Neural cell (in vitro differentiated cells): ENCODE results near the gene CFDP1. TPM values are rescaled to one million over a fixed set of nuclear protein-coding genes. Genes with fewer than 3 reads are reported as not detected.

Source experiments
- H2AFZ ChIP-seq: fragments of 200-600, 300-800 bp; sonication (generic), shearing (Covaris generic); 2 replicates; pipeline ENCODE4 v1.6.0; 2014; ENCODE audit warnings: low read depth, mild to moderate bottlenecking, antibody characterized with exemption, low read length, moderate library complexity
- H3F3A ChIP-seq: fragments of 200-600 bp; shearing (Covaris generic); 2 replicates; pipeline ENCODE4 v1.6.1; 2016; ENCODE audit warnings: mild to moderate bottlenecking, moderate library complexity, mixed read lengths, antibody characterized with exemption, low read length; ENCODE audit not compliant: insufficient read depth, poor library complexity, severe bottlenecking
- H3K27ac ChIP-seq: fragments of 200-600, 300-800 bp; sonication (generic), shearing (Covaris generic); 2 replicates; pipeline ENCODE4 v1.5.1; 2014; ENCODE audit warnings: mild to moderate bottlenecking, low read length, moderate library complexity
- H3K27me3 ChIP-seq: fragments of 300-800, 200-600 bp; sonication (generic), shearing (Covaris generic); 2 replicates; pipeline ENCODE4 v1.6.0; 2014; ENCODE audit warnings: mild to moderate bottlenecking, low read depth, low read length, moderate library complexity; ENCODE audit not compliant: insufficient read depth
- H3K36me3 ChIP-seq: fragments of 300-800, 200-600 bp; sonication (generic), shearing (Covaris generic); 2 replicates; pipeline ENCODE4 v1.5.1; 2014; ENCODE audit warnings: mild to moderate bottlenecking, antibody characterized with exemption, low read length, moderate library complexity; ENCODE audit not compliant: insufficient read depth
- H3K4me2 ChIP-seq: fragments of 300-800, 200-600 bp; sonication (generic), shearing (Covaris generic); 2 replicates; pipeline ENCODE4 v1.6.0; 2014; ENCODE audit warnings: mild to moderate bottlenecking, low read length
- H3K4me3 ChIP-seq: fragments of 300-800, 200-600 bp; sonication (generic), shearing (Covaris generic); 2 replicates; pipeline ENCODE4 v1.5.1; 2014; ENCODE audit warnings: mild to moderate bottlenecking, low read length, moderate library complexity
- H3K79me2 ChIP-seq: fragments of 200-600 bp; shearing (Covaris generic); replicated peaks from 2 replicates; pipeline ENCODE4 v1.6.0; 2014; ENCODE audit warnings: mild to moderate bottlenecking, low read length, moderate library complexity; ENCODE audit not compliant: insufficient read depth
- H3K9ac ChIP-seq: fragments of 300-800, 200-600 bp; sonication (generic), shearing (Covaris generic); 2 replicates; pipeline ENCODE4 v1.6.1; 2016; ENCODE audit warnings: mild to moderate bottlenecking, low read length, mixed read lengths
- H3K9me2 ChIP-seq: fragments of 200-600 bp; shearing (Covaris generic); 2 replicates; pipeline ENCODE4 v1.6.1; 2016; ENCODE audit warnings: mild to moderate bottlenecking, low read length, mixed read lengths; ENCODE audit not compliant: insufficient read depth
- H3K9me3 ChIP-seq: fragments of 200-600, 300-800 bp; sonication (generic), shearing (Covaris generic); 2 replicates; pipeline ENCODE4 v1.6.1; 2016; ENCODE audit warnings: mild to moderate bottlenecking, mixed run types, low read length, moderate library complexity, mixed read lengths
- H4K20me1 ChIP-seq: fragments of 200-600 bp; shearing (Covaris generic); 2 replicates; pipeline ENCODE4 v1.6.1; 2016; ENCODE audit warnings: mild to moderate bottlenecking, mixed run types; ENCODE audit not compliant: insufficient read depth
- CTCF ChIP-seq: fragments of 450-650 bp; IDR thresholded peaks from 2 replicates; pipeline ENCODE4 v1.5.1; 2014; ENCODE audit warnings: antibody characterized with exemption, mild to moderate bottlenecking, moderate library complexity; ENCODE audit not compliant: poor library complexity, severe bottlenecking
- EP300 ChIP-seq: fragments of 450-650 bp; conservative IDR thresholded peaks from 2 replicates; pipeline ENCODE4 v1.6.1; 2014; ENCODE audit warnings: antibody characterized with exemption, mild to moderate bottlenecking, moderate library complexity; ENCODE audit not compliant: poor library complexity, severe bottlenecking
- EZH2 ChIP-seq: fragments of 200-600, 300-800 bp; shearing (Covaris generic), sonication (generic); IDR thresholded peaks from 2 replicates; pipeline ENCODE4 v1.6.1; 2014; ENCODE audit warnings: antibody characterized with exemption, low read length, borderline replicate concordance, mild to moderate bottlenecking; ENCODE audit not compliant: insufficient read depth, poor library complexity, severe bottlenecking
- MXI1 ChIP-seq: fragments of 450-650 bp; conservative IDR thresholded peaks from 2 replicates; pipeline ENCODE4 v1.6.1; 2014; ENCODE audit warnings: antibody characterized with exemption, mild to moderate bottlenecking; ENCODE audit not compliant: poor library complexity, severe bottlenecking
- POLR2AphosphoS5 ChIP-seq: IDR thresholded peaks from 2 replicates; pipeline ENCODE4 v1.6.1; 2012
- RAD21 ChIP-seq: fragments of 450-650 bp; conservative IDR thresholded peaks from 2 replicates; pipeline ENCODE4 v1.6.1; 2014; ENCODE audit warnings: antibody characterized with exemption, mild to moderate bottlenecking, moderate library complexity
- SMC3 ChIP-seq: fragments of 450-650 bp; conservative IDR thresholded peaks from 2 replicates; pipeline ENCODE4 v1.6.1; 2014; ENCODE audit warnings: antibody characterized with exemption, mild to moderate bottlenecking, moderate library complexity; ENCODE audit not compliant: poor library complexity
- TAF1 ChIP-seq: IDR thresholded peaks from 2 replicates; pipeline ENCODE4 v1.6.1; 2012; ENCODE audit warnings: low read depth
- polyA plus RNA-seq: library from polyadenylated mRNA; depleted of rRNA; stranded (reverse); fragments of >200 nt; gene quantifications from 2 replicates; pipeline ENCODE4 v1.2.3, GENCODE V29; 2014
- TF ChIP-seq, protein P1 (sequence below): IDR thresholded peaks from 2 replicates; pipeline ENCODE4 v1.6.1; 2012; ENCODE audit warnings: borderline replicate concordance

Gene CFDP1
- polyA plus RNA-seq, 1 donor from 2014 or later: 201 TPM

DNA sequence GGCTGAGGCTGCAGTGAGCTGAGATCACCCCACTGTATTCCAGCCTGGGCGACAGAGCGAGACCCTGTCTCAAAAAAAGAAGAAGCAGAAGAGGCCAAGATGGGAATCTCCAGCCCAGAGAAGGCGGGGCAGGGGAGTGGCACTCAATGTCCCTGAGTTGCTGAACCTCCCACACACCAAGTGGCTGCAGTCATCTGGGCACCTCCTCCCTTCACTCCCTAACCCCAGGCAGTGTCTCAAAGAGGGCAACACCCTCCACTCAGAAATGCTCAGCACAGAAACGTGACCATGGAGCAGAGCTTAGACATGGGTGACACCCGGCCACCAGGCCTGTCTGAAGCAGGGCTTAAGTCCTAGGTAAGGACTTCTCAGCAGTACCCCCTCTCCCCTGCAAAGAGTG is 145.6 kb downstream of the CFDP1 start:
- no peaks in the 10 kb centered on the region for H4K20me1 ChIP-seq
- TF ChIP-seq RAD21: no peak
- TF ChIP-seq, protein P1, sequence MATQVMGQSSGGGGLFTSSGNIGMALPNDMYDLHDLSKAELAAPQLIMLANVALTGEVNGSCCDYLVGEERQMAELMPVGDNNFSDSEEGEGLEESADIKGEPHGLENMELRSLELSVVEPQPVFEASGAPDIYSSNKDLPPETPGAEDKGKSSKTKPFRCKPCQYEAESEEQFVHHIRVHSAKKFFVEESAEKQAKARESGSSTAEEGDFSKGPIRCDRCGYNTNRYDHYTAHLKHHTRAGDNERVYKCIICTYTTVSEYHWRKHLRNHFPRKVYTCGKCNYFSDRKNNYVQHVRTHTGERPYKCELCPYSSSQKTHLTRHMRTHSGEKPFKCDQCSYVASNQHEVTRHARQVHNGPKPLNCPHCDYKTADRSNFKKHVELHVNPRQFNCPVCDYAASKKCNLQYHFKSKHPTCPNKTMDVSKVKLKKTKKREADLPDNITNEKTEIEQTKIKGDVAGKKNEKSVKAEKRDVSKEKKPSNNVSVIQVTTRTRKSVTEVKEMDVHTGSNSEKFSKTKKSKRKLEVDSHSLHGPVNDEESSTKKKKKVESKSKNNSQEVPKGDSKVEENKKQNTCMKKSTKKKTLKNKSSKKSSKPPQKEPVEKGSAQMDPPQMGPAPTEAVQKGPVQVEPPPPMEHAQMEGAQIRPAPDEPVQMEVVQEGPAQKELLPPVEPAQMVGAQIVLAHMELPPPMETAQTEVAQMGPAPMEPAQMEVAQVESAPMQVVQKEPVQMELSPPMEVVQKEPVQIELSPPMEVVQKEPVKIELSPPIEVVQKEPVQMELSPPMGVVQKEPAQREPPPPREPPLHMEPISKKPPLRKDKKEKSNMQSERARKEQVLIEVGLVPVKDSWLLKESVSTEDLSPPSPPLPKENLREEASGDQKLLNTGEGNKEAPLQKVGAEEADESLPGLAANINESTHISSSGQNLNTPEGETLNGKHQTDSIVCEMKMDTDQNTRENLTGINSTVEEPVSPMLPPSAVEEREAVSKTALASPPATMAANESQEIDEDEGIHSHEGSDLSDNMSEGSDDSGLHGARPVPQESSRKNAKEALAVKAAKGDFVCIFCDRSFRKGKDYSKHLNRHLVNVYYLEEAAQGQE: no peak
- no peak for TF ChIP-seq POLR2AphosphoS5
- TF ChIP-seq SMC3: no peak
- no peak for TF ChIP-seq EP300
- no peak for TF ChIP-seq TAF1
- no peak for TF ChIP-seq MXI1
- no peak for TF ChIP-seq EZH2
- no peak for TF ChIP-seq CTCF
- H3K4me2 ChIP-seq: no peak overlapping the region
- H2AFZ ChIP-seq: no peak overlapping the region
- no peaks in the 10 kb centered on the region for H3K36me3 ChIP-seq
- no peak overlapping the region for H3K4me3 ChIP-seq
- H3F3A ChIP-seq: no peaks in the 10 kb centered on the region
- H3K9me3 ChIP-seq: no peaks in the 10 kb centered on the region
- H3K27me3 ChIP-seq: no peaks in the 10 kb centered on the region
- no peak overlapping the region for H3K9ac ChIP-seq
- no peak overlapping the region for H3K27ac ChIP-seq
- H3K9me2 ChIP-seq: no peaks in the 10 kb centered on the region
- no peaks in the 10 kb centered on the region for H3K79me2 ChIP-seq

- H3F3A ChIP-seq: no peaks in the 10 kb centered on the region
- H3K27me3 ChIP-seq: no peaks in the 10 kb centered on the region
- H4K20me1 ChIP-seq: no peaks in the 10 kb centered on the region
- no peaks in the 10 kb centered on the region for H3K36me3 ChIP-seq
- H3K4me3 ChIP-seq: no peak overlapping the region
- no peak overlapping the region for H3K27ac ChIP-seq
- no peaks in the 10 kb centered on the region for H3K79me2 ChIP-seq
- TF ChIP-seq TAF1: no peak
- TF ChIP-seq CTCF: no peak
- no peak for TF ChIP-seq EZH2
- H3K9me3 ChIP-seq: no peaks in the 10 kb centered on the region
- no peak overlapping the region for H2AFZ ChIP-seq
- H3K9ac ChIP-seq: no peak overlapping the region
- no peaks in the 10 kb centered on the region for H3K9me2 ChIP-seq
- H3K4me2 ChIP-seq: no peak overlapping the region
Observed at GRCh38 chr16:75286389-75286788, 146.9 kb downstream of the CFDP1 start.
